Keratinocyte (primary cell): Measurements from ENCODE around the gene MATK. TPM values are rescaled to one million over a fixed set of nuclear protein-coding genes. Genes with fewer than 3 reads are reported as not detected.

ENCODE experiments used
- DNase-seq: peaks from one replicate; pipeline ENCODE4 v3.0.0-alpha.2; 2011; ENCODE audit warnings: low read depth, missing footprints, low spot score
- FAIRE-seq: peaks from 2 replicates; lab custom pipeline; 2011; peaks lifted over from hg19 to GRCh38; lab: Jason Lieb, UNC
- H2AFZ ChIP-seq: 2 replicates; pipeline ENCODE4 v1.6.0; 2012; ENCODE audit warnings: low read length, control low read depth, inconsistent platforms; ENCODE audit not compliant: control insufficient read depth
- H3K27ac ChIP-seq: 2 replicates; pipeline ENCODE4 v1.5.1; 2011; ENCODE audit warnings: low read length; ENCODE audit not compliant: control insufficient read depth, insufficient read depth
- H3K27me3 ChIP-seq: 3 replicates; pipeline ENCODE4 v1.6.0; 2011; ENCODE audit warnings: low read length; ENCODE audit not compliant: control insufficient read depth, insufficient read depth; ENCODE audit errors: extremely low read depth
- H3K36me3 ChIP-seq, 2 experiments: 2 replicates in 1 of 2; 3 replicates in 1 of 2; pipeline ENCODE4 v1.5.1; 2011; ENCODE audit warnings: low read length in 2 of 2, mild to moderate bottlenecking in 1 of 2; ENCODE audit not compliant: control insufficient read depth in 2 of 2, insufficient read depth in 2 of 2; ENCODE audit errors: extremely low read depth in 1 of 2
- H3K4me1 ChIP-seq: 3 replicates; pipeline ENCODE4 v1.5.1; 2011; ENCODE audit warnings: low read length; ENCODE audit not compliant: control insufficient read depth, insufficient read depth; ENCODE audit errors: extremely low read depth
- H3K4me2 ChIP-seq: 3 replicates; pipeline ENCODE4 v1.6.0; 2011; ENCODE audit warnings: low read depth, low read length; ENCODE audit not compliant: control insufficient read depth, insufficient read depth; ENCODE audit errors: extremely low read depth
- H3K4me3 ChIP-seq, 3 experiments: fragments of 200-600 bp in 1 of 3; sonication (generic) in 1 of 3; 2 replicates in 2 of 3; 3 replicates in 1 of 3; pipeline ENCODE4 v1.5.1; 2011 to 2016; ENCODE audit warnings: low read length in 3 of 3, mild to moderate bottlenecking in 3 of 3, control low read depth in 2 of 3, inconsistent platforms in 1 of 3, low read depth in 1 of 3, mixed read lengths in 1 of 3, mixed run types in 1 of 3, moderate library complexity in 1 of 3; ENCODE audit not compliant: control insufficient read depth in 2 of 3, insufficient read depth in 2 of 3; ENCODE audit errors: extremely low read depth in 1 of 3
- H3K79me2 ChIP-seq: 2 replicates; pipeline ENCODE4 v1.6.0; 2012; ENCODE audit warnings: low read length; ENCODE audit not compliant: control insufficient read depth, insufficient read depth
- H3K9ac ChIP-seq: 3 replicates; pipeline ENCODE4 v1.6.0; 2011; ENCODE audit warnings: low read length; ENCODE audit not compliant: control insufficient read depth, insufficient read depth; ENCODE audit errors: extremely low read depth
- H3K9me1 ChIP-seq: 3 replicates; pipeline ENCODE4 v1.6.0; 2011; ENCODE audit warnings: low read length; ENCODE audit not compliant: control insufficient read depth, insufficient read depth; ENCODE audit errors: extremely low read depth
- H3K9me3 ChIP-seq: 2 replicates; pipeline ENCODE4 v1.5.1; 2012; ENCODE audit warnings: low read depth, low read length; ENCODE audit not compliant: control insufficient read depth
- H4K20me1 ChIP-seq: 3 replicates; pipeline ENCODE4 v1.6.0; 2011; ENCODE audit warnings: low read length; ENCODE audit not compliant: control insufficient read depth, insufficient read depth; ENCODE audit errors: extremely low read depth
- CTCF ChIP-seq, 3 experiments: IDR thresholded peaks in 1 of 3; conservative IDR thresholded peaks in 1 of 3; optimal IDR thresholded peaks in 1 of 3; 2 replicates in 2 of 3; 3 replicates in 1 of 3; pipeline versions ENCODE3 to v1.5.1; 2011; ENCODE audit warnings: low read length in 3 of 3, mild to moderate bottlenecking in 3 of 3, moderate library complexity in 2 of 3, control low read depth in 1 of 3, inconsistent platforms in 1 of 3; ENCODE audit not compliant: insufficient read depth in 2 of 3; ENCODE audit errors: extremely low read depth in 1 of 3
- EZH2 ChIP-seq: IDR thresholded peaks from one replicate; pipeline ENCODE4 v1.6.1; 2012; ENCODE audit warnings: inconsistent platforms, mild to moderate bottlenecking, low read length, moderate library complexity
- dilution Hi-C: fragments of 300-500 bp; cut with MboI; formaldehyde crosslinking; loops from one replicate; pipeline ENCODE4 v1.7.0; 2020; ENCODE audit warnings: low sequenced_read_pairs; ENCODE audit not compliant: extremely low pct_ligation_motif_present
- polyA plus RNA-seq, 5 experiments: library from polyadenylated mRNA; depleted of rRNA in 3 of 5; stranded (reverse) in 3 of 5; stranded (forward) in 1 of 5; unstranded in 1 of 5; fragments of >200 nt; gene quantifications; 1 replicate in 1 of 5; 2 replicates in 3 of 5; 3 replicates in 1 of 5; pipeline versions ENCODE4 v1.2.1 to v1.2.3, GENCODE V29; 2011 to 2012; ENCODE audit warnings: missing spikeins in 2 of 5, low read depth in 1 of 5, low replicate concordance in 1 of 5

The MATK gene
- polyA plus RNA-seq, 1 donor (not counting 4 experiments of a cell fraction or from before 2014, with no cell fraction given) = 0.16 TPM

DNA sequence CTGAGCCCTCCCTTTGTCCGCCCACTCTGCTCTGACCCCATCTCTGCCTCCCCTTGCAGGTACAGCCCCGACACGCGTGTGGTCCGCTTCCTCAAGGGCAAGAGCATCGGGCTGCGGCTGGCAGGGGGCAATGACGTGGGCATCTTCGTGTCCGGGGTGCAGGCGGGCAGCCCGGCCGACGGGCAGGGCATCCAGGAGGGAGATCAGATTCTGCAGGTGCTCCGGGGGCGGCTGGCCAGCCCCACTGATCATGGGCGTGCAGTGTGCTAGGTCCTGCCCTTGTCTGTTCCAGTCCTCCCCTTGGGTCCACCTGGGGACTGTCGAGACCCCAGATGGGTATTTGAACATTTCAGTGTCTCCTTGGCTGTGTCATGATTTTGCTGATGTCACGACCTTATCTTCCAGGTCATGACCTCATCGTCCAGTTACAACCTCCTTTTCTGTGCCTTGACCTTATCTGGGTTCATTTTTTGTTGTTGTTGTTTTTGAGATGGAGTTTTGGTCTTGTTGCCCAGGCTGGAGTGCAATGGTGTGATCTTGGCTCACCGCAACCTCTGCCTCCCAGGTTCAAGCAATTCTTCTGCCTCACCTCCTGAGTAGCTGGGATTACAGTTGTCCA is 50.0 kb downstream of the MATK start:
- Histone ChIP-seq H3K4me3 (no peak overlapping the region), H3K4me1 (no peaks in the 10 kb centered on the region), H3K9ac (no peak overlapping the region), H2AFZ (no peak overlapping the region), H3K79me2 (no peaks in the 10 kb centered on the region), H3K27me3 (peaks cover 3% of the 10 kb centered on the region), H3K4me2 (no peak overlapping the region), H3K27ac (no peak overlapping the region), H3K36me3 (no peaks in the 10 kb centered on the region), H3K9me1 (no peaks in the 10 kb centered on the region), H4K20me1 (no peaks in the 10 kb centered on the region), H3K9me3 (no peaks in the 10 kb centered on the region)
- FAIRE-seq (no peak), DNase-seq (no peak)
- dilution Hi-C loops = no loop called here
- TF ChIP-seq EZH2 = no peak
- no peak for TF ChIP-seq CTCF (optimal IDR thresholded peaks at IDR 0.05 in 1 of 3, IDR thresholded peaks at IDR 0.05 in 1 of 3, conservative IDR thresholded peaks at IDR 0.05 in 1 of 3; ENCODE audit: extremely low read depth in 1 of 3, insufficient read depth in 2 of 3, low read length in 3 of 3)

- no peaks in the 10 kb centered on the region for H3K9me3 ChIP-seq
- DNase-seq (no peak), FAIRE-seq (no peak)
- H3K4me3 ChIP-seq = no peak overlapping the region
- H3K27me3 ChIP-seq = peaks cover 3% of the 10 kb centered on the region
- H3K9ac ChIP-seq = no peak overlapping the region
- no peaks in the 10 kb centered on the region for H3K9me1 ChIP-seq
- no peaks in the 10 kb centered on the region for H3K79me2 ChIP-seq
- no peak for TF ChIP-seq CTCF (optimal IDR thresholded peaks at IDR 0.05 in 1 of 3, IDR thresholded peaks at IDR 0.05 in 1 of 3, conservative IDR thresholded peaks at IDR 0.05 in 1 of 3; ENCODE audit: extremely low read depth in 1 of 3, insufficient read depth in 2 of 3, low read length in 3 of 3)
- no peak for TF ChIP-seq EZH2
- no peak overlapping the region for H3K4me2 ChIP-seq
- dilution Hi-C loops = no loop called here
- no peaks in the 10 kb centered on the region for H3K36me3 ChIP-seq
- H2AFZ ChIP-seq = no peak overlapping the region
- H3K27ac ChIP-seq = no peak overlapping the region
- H4K20me1 ChIP-seq = no peaks in the 10 kb centered on the region
- H3K4me1 ChIP-seq = no peaks in the 10 kb centered on the region
These were observed 51.9 kb downstream of the MATK start for GRCh38 chr19:3734310-3734600.
